Mucosa of rectum (tissue), 2 donors: Measurements from ENCODE around the gene RELL1.

Experiments
- H3K27ac ChIP-seq, 2 donors: one replicate each; pipeline ENCODE4 v1.7.0; 2013; ENCODE audit warnings: inconsistent platforms in 2 of 2, low read depth in 2 of 2, low read length in 2 of 2
- H3K27me3 ChIP-seq, 2 donors: one replicate each; pipeline ENCODE4 v1.7.0; 2013; ENCODE audit warnings: low read length in 2 of 2; ENCODE audit not compliant: control insufficient read depth in 2 of 2, insufficient read depth in 2 of 2
- H3K36me3 ChIP-seq, 2 donors: one replicate each; pipeline ENCODE4 v1.7.0; 2013; ENCODE audit warnings: low read length in 2 of 2; ENCODE audit not compliant: control insufficient read depth in 2 of 2, insufficient read depth in 2 of 2
- H3K4me1 ChIP-seq, 2 donors: one replicate each; pipeline ENCODE4 v1.7.0; 2013; ENCODE audit warnings: low read length in 2 of 2, mild to moderate bottlenecking in 1 of 2; ENCODE audit not compliant: control insufficient read depth in 2 of 2, insufficient read depth in 2 of 2
- H3K4me3 ChIP-seq, 2 donors: one replicate each; pipeline ENCODE4 v1.7.0; 2013; ENCODE audit warnings: low read length in 2 of 2
- H3K9ac ChIP-seq, 2 donors: one replicate each; pipeline ENCODE4 v1.7.0; 2013; ENCODE audit warnings: low read length in 2 of 2, low read depth in 1 of 2, mild to moderate bottlenecking in 1 of 2
- H3K9me3 ChIP-seq, 2 donors: one replicate each; pipeline ENCODE4 v1.7.0; 2013; ENCODE audit warnings: low read length in 2 of 2; ENCODE audit not compliant: control insufficient read depth in 2 of 2
- donor health status: healthy.
- donor health status: Normal muscosa, but diverticular disease.

RELL1 gene

DNA sequence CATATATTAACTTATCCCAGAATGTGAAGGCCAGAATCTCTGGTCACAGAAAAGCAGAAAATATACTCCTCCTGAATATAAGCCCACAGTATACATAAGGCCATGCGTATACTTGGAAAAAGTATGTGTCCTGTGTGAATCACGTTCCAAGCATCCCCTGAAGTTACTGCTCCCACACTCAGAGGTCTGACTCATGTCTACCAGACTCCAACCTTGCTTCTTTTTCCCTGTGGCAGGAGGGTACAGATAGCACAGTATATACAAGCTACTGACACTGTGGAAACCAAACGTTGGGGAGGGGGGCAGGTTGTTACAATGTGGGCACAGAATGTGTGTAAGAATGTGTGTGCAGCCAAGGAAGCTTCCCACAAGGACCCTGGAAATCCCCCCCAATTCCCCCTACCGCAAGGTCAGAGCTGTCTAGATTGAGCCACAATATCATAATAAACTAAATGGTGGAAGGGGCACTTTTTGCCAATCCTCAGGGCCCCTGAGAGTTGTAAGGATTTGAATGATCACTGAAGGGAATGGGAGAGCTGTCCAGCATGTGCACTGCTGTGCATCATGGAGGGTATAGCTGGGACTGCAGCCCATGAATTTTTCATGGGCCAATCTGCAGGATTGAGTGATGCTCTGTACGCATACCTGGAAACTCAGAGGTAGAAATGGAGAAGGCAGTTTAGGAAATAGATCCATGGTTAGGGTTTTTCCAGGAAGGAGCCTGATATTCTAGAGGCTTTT is 7.4 kb upstream of the RELL1 start:
- Histone ChIP-seq H3K4me3 (no peak overlapping the region), H3K36me3 (no peaks in the 10 kb centered on the region), H3K27me3 (no peaks in the 10 kb centered on the region), H3K27ac (no peak overlapping the region), H3K4me1 (no peaks in the 10 kb centered on the region), H3K9me3 (no peaks in the 10 kb centered on the region), H3K9ac (no peak overlapping the region)

DNA sequence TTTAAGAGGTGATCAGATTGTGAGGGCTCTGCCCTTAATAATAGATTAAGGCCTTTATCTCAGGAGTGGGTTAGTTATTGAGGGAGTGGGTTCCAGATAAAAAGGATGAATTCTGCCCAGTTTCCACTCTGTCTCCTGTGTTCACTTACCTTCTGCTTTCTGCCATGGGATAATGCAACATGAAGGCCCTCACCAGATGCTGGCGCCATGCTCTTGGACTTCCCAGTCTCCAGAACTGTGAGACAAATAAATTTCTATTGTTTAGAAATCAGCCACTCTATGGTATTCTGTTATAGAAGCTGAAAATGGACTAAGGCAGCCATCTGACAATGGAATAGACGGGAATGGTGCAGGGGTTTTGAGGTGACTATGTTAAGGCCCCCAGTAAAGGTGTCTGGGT is 6.9 kb upstream of the RELL1 start:
- Histone ChIP-seq H3K4me3 (no peak overlapping the region), H3K27me3 (no peaks in the 10 kb centered on the region), H3K9ac (no peak overlapping the region), H3K36me3 (no peaks in the 10 kb centered on the region), H3K27ac (no peak overlapping the region), H3K9me3 (no peaks in the 10 kb centered on the region), H3K4me1 (no peaks in the 10 kb centered on the region)

DNA sequence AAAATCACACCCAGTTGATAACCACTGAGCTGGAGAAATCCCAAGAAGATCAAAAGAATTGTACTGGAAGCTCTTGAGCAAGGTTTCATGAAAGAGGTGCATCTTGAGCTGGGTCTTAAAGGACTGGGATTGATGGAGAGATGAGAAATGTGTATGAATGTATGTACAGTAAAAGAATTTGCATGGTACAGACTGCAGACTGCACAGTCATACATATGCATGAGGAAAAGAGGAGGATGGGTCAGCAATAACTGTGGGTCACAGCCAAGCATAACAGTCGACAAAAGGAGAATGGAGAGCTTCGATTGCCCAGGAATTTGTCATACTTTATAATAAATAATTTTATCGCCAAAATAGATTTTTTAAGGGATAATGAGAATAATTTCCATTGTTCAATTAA is 4.8 kb upstream of the RELL1 start:
- no peaks in the 10 kb centered on the region for H3K36me3 ChIP-seq
- no peak overlapping the region for H3K4me3 ChIP-seq
- peaks cover 0 to 6% of the 10 kb centered on the region in 2 donors for H3K4me1 ChIP-seq
- H3K9me3 ChIP-seq: no peaks in the 10 kb centered on the region
- no peak overlapping the region for H3K9ac ChIP-seq
- H3K27me3 ChIP-seq: no peaks in the 10 kb centered on the region
- no peak overlapping the region for H3K27ac ChIP-seq

DNA sequence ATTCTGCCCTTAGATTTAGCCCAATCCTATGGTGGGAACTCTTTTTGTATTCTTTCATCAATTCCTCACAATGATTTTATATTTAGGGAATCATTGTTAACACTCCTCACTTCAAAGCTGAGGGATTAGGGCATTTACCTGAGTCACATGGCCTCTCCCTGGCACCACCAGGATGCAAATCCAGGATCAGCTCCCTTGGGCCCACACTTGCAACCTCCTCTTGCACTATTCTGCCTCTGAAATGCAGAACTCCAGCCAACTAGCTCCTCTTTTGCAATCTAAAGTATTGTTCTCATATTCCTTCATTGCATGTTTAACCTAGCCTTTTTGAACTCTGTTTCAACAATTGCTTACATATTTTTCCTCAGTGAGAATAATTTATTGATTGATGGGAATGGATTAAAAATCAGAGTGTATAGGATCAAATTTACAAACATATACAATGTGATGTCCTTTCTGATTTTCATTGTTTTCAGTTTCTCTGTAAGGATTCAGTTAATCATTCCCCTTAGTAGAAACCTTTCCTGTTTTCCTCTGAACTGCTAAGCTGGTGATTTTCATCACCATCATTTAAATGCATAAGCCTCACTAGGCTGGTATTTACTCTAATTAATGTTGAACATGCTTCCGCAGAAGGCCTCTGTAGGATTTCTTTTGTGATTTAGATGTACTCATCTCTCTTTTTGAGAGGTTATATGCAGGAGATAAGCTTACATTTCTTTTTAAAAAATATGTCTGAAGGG is 3.3 kb upstream of the RELL1 start:
- Histone ChIP-seq H3K36me3 (no peaks in the 10 kb centered on the region), H3K9ac (no peak overlapping the region), H3K9me3 (no peaks in the 10 kb centered on the region), H3K4me1 (peaks cover 0 to 12% of the 10 kb centered on the region in 2 donors), H3K27ac (no peak overlapping the region), H3K27me3 (no peaks in the 10 kb centered on the region), H3K4me3 (no peak overlapping the region)

DNA sequence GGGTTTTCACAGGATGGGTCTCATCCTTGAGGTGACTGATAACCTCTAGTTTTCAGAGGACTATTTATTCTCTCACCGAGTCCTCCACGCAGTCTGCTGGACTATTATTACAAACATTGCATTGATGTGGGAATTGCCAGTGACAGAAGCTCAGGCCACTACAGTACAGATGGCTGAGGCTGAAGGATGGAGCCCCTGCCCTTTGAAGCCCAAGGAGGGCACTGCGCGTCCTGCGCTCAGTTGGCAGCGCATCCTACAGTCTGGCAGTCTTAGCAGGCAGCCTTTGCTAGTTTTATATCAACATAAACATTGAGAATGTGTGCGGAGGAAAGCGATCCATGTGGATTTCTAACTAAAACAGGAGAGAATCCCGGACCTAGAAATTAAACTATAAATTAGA is 1.5 kb upstream of the RELL1 start:
- H3K4me1 ChIP-seq: peaks cover 6 to 26% of the 10 kb centered on the region in 2 donors
- no peak overlapping the region for H3K4me3 ChIP-seq
- no peak overlapping the region for H3K9ac ChIP-seq
- H3K27ac ChIP-seq: no peak overlapping the region
- no peaks in the 10 kb centered on the region for H3K9me3 ChIP-seq
- no peaks in the 10 kb centered on the region for H3K36me3 ChIP-seq
- H3K27me3 ChIP-seq: no peaks in the 10 kb centered on the region

DNA sequence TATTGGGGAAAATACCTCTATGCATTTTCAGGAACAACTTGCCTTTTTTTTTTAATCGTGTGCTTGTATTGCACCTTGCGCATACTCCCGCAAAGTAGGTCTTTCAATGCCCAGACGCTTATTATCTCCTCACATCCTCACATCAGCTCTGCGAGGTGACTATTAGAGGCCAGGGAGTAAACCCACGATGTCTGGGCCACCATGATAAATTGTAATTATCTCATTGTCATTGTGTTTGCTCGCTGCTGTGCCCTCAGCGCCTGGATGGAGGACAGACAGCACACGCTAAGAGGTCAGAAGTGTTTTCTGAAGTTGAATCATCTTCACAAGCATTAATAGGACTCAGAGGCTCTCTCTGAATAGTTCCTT is 1.0 kb upstream of the RELL1 start:
- no peaks in the 10 kb centered on the region for H3K9me3 ChIP-seq
- H3K27ac ChIP-seq: peak overlapping the region in 1 of 2 donors; percentile 73
- H3K27me3 ChIP-seq: no peaks in the 10 kb centered on the region
- peak overlapping the region; percentile 70 to 88 for H3K4me3 ChIP-seq
- peak overlapping the region; percentile 34 to 62 for H3K9ac ChIP-seq
- H3K4me1 ChIP-seq: peaks cover 8 to 27% of the 10 kb centered on the region in 2 donors
- no peaks in the 10 kb centered on the region for H3K36me3 ChIP-seq

DNA sequence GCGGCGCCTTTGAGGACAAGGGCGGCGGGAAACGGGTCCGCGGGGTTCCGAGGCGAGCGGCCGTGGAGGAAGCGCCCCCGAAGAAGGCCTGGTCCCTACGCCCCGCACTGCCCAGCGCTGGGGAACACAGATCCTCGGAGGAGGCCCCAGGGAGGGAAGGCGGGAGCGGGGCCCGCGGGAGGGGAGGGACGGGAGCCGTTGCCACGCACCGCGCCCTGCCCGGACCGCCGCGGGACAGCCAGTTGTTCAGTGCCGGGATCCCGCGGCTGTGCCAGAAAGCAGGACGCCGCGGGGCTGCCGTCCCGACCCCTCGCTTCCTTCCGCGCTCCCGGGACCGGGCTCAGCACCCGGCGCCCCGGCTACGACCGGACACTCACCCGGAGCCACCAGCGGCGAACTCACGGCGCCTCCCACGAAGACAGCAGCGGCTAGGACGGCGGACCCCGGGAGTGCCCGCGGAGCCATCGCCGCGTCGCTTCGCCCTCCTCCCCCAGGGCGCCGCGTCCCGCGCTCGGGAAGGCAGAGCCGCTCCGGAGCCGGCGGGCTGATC is 278 bp downstream of the RELL1 start:
- Histone ChIP-seq H3K27me3 (no peaks in the 10 kb centered on the region), H3K4me3 (peak overlapping the region; percentile 88 to 90), H3K9me3 (no peaks in the 10 kb centered on the region), H3K27ac (peak overlapping the region; percentile 95 to 96), H3K36me3 (no peaks in the 10 kb centered on the region), H3K9ac (peak overlapping the region; percentile 88 to 99), H3K4me1 (peaks cover 8 to 27% of the 10 kb centered on the region in 2 donors)

DNA sequence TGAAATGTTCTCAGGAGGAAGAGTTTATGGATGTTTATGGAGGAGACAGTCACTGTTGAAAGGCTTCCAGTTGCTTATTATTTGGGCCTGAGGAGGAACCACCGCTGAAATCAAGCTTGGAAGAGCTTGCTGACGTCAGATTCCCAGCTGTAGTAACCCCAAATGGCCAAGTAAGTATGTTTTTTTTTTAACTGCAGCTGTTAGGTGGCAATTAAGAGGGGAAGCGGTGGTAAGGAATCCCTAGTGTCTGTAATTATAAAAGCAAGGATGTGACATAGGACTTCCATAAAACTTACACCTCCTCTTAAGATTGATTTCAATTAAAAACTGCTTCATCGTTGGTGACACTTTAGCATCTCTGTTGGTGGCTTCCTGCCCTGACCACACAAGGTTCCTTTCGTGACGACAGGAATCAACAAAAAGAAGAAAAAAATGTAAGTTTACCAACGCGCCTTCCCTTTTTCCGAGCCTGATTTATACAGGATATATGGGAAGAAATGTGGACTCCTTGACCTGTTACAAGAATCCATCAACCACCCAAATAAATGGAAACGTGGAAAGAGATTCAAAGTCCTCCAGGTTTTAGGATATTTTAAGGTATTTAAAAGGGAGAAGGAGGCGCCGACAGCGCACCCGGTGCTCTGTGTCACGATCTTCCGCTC is 884 bp downstream of the RELL1 start:
- H3K4me1 ChIP-seq: peaks cover 8 to 27% of the 10 kb centered on the region in 2 donors
- H3K27me3 ChIP-seq: no peaks in the 10 kb centered on the region
- peak overlapping the region; percentile 88 to 99 for H3K9ac ChIP-seq
- peak overlapping the region; percentile 88 to 90 for H3K4me3 ChIP-seq
- H3K9me3 ChIP-seq: no peaks in the 10 kb centered on the region
- H3K27ac ChIP-seq: peak overlapping the region; percentile 95 to 96
- H3K36me3 ChIP-seq: no peaks in the 10 kb centered on the region

DNA sequence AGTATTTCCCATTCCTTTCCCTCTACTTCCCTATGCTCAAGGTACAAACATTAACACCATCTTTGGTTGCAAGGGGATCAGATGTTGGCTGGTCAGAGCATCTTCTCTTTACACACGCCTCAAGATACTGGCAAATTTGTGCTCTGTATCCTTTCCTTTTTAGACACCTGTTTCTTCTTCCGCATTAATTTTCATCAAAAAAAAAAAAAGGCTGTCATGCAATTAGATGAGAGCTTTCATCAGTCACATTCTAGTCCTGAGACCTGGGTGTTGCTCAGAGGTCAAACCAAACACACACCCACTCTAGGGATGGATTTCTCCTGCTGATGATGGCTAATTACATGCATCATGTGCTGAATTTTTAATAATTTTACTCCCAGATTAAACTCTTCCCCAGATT is 2.0 kb downstream of the RELL1 start:
- Histone ChIP-seq H3K27me3 (no peaks in the 10 kb centered on the region), H3K4me3 (peak overlapping the region in 1 of 2 donors; percentile 28), H3K36me3 (no peaks in the 10 kb centered on the region), H3K27ac (no peak overlapping the region), H3K4me1 (peaks cover 8 to 28% of the 10 kb centered on the region in 2 donors), H3K9me3 (no peaks in the 10 kb centered on the region), H3K9ac (no peak overlapping the region)
